C4-2B (cell line): ENCODE data around the gene SLCO4A1.
A peak's percentile ranks its signal among the peaks of the same experiment; 100 is the strongest.
"Not testable (repeated sequence)": the region's sequence is repeated elsewhere in the genome, so short reads cannot be mapped to it uniquely, and the experiment has no call there.

ENCODE experiments used
- H3K27ac ChIP-seq: fragments of 450-650 bp; 2 replicates; pipeline ENCODE4 v1.5.1; 2017
- ZFX ChIP-seq: fragments of 450-650 bp; IDR thresholded peaks from 2 replicates; pipeline ENCODE4 v1.6.1; 2017
- TF ChIP-seq, protein P1 (sequence below): fragments of 450-650 bp; conservative IDR thresholded peaks from 2 replicates; pipeline ENCODE4 v1.5.1; 2017; ENCODE audit warnings: mild to moderate bottlenecking

Gene SLCO4A1

DNA sequence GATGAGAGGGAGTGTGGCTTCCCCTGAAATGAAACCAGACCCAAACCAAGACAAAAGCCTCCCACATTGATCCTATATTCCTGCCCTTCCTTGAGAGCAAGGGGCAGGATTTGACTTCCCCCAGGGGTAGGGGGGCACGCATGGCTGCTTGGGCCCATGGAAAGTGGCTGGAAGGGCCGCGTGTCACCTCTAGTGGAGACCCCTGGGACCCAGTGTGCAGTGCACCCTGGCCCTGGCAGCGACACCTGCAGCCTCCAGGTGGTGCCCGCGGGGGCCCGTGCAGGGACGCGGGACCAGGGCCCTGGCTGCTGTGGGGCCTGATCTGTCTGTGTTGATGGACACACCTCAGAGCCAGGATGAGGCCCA is 18.0 kb upstream of the SLCO4A1 start:
- TF ChIP-seq ZFX, result 0 out of 2 replicates have a peak, but pooled peaks have one; percentile 21
- TF ChIP-seq, protein P1, sequence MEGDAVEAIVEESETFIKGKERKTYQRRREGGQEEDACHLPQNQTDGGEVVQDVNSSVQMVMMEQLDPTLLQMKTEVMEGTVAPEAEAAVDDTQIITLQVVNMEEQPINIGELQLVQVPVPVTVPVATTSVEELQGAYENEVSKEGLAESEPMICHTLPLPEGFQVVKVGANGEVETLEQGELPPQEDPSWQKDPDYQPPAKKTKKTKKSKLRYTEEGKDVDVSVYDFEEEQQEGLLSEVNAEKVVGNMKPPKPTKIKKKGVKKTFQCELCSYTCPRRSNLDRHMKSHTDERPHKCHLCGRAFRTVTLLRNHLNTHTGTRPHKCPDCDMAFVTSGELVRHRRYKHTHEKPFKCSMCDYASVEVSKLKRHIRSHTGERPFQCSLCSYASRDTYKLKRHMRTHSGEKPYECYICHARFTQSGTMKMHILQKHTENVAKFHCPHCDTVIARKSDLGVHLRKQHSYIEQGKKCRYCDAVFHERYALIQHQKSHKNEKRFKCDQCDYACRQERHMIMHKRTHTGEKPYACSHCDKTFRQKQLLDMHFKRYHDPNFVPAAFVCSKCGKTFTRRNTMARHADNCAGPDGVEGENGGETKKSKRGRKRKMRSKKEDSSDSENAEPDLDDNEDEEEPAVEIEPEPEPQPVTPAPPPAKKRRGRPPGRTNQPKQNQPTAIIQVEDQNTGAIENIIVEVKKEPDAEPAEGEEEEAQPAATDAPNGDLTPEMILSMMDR, result peak; percentile 85
- H3K27ac ChIP-seq, result peak overlapping the region; percentile 100

GRCh38 chr20:62624719-62625453 is 17.4 kb upstream of the SLCO4A1 start:
- H3K27ac ChIP-seq, result peak overlapping the region; percentile 100
- TF ChIP-seq, protein P1, result no peak; the same call in 1 of the 2 replicates
- TF ChIP-seq ZFX, result no peak

DNA sequence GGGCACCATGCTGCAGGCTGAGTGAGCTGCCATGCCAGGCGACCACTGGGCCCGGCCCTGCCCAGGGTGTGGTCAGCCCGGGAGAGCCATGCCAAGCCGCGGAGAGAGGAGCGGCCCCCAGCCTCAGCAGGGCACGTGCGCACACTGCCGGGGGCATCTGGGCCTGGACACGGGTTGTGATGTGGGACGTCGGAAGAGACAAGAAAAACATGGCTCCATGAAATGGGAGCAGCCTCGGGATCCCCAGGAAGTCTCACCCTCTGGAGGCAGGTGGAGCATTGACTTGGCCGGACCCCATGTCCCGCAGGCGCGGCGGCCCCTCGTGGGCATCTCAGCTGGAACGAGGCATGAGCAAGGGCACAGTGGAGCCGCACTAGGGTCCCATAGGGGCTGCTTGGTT is 16.8 kb upstream of the SLCO4A1 start:
- peak overlapping the region; percentile 100 for H3K27ac ChIP-seq
- TF ChIP-seq, protein P1, result no peak
- no peak for TF ChIP-seq ZFX

GRCh38 chr20:62625921-62626547 is 16.3 kb upstream of the SLCO4A1 start:
- TF ChIP-seq, protein P1, result no peak
- no peak for TF ChIP-seq ZFX
- no peak overlapping the region for H3K27ac ChIP-seq

GRCh38 chr20:62627425-62627824 is 14.9 kb upstream of the SLCO4A1 start:
- H3K27ac ChIP-seq, result not testable (repeated sequence)

DNA sequence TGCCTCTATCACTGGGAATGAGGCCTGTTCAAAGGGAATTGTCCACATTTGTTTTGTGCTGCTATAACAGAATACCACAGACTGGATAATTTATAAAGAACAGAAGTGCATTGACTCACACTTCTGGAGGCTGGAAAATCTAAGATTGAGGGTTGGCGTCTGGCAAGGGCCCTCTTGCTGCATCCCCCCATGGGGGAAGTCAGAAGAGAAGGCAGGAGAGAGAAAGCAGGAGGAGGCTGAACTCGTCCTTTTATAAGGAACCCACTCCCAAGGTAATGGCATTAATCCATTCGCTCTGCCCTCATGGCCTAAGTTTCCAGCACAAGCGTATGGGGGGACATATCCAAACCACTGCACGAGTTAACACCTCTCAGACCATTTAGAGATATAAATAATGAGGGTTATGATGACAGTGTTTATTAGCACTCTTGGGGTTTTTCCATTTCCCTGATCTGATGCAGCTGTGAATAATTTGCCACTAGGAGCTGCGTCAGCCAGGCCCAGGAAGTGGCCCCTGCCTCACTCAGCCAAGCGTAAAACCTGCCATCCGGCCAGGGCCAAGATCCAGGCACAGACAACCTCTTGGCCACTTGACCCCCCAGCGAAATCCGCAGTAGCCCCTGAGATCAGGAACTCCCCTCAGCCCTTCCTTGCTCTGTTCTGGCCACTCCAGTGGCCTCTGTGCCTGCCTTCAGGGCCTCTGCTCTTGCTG is 14.2 kb upstream of the SLCO4A1 start:
- peak overlapping the region; percentile 41 for H3K27ac ChIP-seq
- no peak for TF ChIP-seq ZFX
- TF ChIP-seq, protein P1, result no peak

DNA sequence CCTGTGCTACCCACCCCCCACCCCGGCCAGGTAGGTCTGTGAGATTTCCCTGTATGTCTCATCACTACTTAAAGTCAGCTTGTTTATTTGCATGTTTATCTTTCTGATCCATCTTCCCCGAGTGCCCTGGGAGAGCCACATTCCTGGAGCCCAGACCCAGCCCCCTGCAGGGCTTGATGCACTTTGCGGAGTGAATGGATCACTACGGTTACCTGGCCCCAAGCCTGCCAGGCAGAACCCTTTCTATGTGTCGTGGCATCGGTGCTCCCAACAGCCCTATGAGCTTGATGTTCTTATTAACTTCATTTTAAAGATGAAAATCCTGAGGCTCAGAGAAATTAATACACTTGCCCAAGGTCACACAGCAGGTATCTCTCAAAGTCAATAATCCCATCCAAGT is 13.6 kb upstream of the SLCO4A1 start:
- peak overlapping the region; percentile 41 for H3K27ac ChIP-seq

More for the DNA sequence above, 13.6 kb upstream of the SLCO4A1 start:
- TF ChIP-seq, protein P1, result no peak
- TF ChIP-seq ZFX, result no peak
